CD4-positive, alpha-beta T cell treated with Interleukin-6 at 100 ng/mL for 8 hours (primary cell): Measurements from ENCODE around the gene MAGI3.
A peak's percentile ranks its signal among the peaks of the same experiment; 100 is the strongest.

ENCODE experiments used
- DNase-seq: peaks from one replicate; pipeline ENCODE4 v3.0.0-alpha.2; 2020; ENCODE audit warnings: mixed read lengths, low spot score

Gene MAGI3

DNA sequence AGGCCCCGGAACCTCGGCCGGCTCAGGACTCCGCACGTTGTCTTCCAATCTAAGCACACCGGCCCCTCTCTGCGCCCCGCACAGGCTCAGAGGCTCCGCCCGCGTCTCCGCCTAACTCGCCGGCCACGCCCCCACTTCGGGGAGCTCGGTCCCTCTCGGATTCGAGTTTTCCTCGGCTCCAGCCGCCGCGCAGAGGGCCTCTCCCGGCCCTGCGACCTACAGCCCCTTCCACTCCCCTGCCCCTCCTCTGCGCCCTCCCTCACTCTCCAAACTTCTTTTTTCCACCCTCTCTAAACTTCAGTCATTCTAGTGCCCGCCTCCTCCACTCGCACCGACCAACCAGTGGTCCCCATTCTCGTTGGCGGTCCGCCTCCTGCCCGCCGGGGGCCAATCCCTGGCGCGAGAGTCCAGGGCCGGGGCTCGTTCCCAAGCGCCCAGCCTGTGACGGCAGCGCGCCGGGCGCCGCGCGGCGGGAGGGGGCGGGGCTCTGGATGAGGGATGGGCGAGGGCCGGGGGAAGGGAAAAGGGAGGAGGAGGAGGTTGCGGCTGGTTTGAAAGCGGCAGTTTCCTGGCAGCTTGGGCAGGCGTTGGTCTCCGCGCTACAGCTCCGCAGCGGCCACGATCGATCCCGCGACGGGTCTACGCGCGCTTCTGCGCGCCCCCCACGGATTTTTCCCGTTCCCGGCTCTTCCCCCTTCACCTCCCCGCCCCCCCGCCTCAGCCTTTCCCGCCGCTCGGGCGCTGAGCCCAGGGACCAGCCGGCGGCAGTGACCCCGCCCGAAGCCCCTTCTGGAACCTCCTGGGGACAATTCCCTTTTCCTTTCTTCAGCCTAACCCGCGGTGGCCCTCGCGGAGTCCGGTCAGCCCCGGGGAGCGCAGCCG is at the start of gene MAGI3:
TSS of gene MAGI3 (plus strand) at position 563 of the 882 bp plus-strand sequence. CDS start 519 bp downstream, outside the sequence.
- DNase-seq: peak; percentile 93

- DNase-seq: no peak
Observed at GRCh38 chr1:113353580-113353979, 36.7 kb upstream of the MAGI3 start.

DNA sequence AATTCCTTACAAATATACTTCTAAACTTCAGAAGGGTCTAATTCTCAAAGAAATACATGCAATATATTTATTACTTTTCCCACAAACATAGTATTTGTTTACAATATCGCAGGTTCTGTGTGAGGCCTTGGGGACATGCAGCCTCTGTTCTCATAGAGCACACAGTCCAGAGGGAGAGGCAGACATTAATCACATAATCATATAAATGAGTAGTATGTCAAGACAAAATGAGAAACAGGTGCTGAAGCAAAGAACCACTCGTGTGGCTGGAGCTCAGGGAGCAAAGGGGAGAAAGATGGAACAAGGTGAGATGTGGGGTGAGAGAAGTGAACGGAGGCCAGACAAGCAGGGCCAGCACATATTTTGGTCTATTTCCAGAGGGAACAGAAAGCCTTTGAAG is 26.4 kb upstream of the MAGI3 start:
- no peak for DNase-seq

DNA sequence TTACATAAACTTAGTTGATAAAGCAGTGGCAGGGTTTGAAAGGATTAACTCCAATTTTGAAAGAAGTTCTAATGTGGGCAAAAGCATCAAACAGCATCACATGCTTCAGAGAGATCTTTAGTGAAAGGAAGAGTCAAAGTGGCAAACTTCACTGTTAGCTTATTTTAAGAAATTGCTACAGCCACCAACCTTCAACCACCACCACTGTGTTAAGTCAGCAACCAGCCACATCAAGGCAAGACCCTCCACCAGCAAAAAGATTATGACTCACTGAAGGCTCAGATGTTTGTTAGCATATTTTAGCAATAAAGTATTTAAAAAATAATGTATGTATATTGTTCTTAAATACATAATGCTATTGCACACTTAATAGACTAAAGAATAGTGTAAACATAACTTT is 21.3 kb upstream of the MAGI3 start:
- DNase-seq: no peak

DNA sequence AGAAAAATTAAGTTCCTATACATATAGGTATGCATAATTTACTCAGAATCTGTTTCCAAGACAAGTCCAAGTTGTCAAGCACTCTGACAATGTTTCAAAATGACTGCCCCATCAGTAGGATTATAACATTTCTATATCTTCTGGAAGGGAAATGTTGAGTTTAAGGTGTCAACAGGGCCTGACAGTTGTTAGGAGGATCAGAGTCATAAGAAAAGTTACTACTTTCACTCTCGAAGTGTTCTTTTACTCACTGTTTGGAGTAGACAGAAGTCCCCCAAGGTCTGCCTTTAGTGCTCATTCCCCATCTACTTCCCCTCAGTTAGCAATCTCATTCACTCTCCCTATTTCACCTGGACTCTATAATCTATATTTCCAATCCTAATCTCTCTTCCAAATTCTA is 20.6 kb upstream of the MAGI3 start:
- DNase-seq: no peak

GRCh38 chr1:113370868-113371267 is 19.4 kb upstream of the MAGI3 start:
- DNase-seq: no peak

DNA sequence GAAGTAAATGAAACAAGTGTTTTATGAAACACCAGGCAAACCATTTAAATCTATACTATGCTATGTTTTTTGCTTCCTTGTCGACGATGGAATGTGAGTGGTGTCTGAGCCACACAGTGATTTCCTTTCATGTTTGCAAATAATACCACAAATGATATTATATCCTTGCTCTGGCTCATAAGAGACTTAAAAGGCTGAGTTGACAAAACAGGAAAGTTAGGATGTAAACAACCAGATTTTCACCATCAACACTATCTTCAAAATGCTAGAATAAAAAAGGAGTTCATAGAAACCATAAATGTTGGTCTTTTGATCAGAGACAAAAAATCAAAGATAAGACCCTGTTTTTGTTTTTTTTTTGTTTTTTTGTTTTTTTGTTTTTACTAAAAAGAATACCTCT is 17.8 kb upstream of the MAGI3 start:
- no peak for DNase-seq

- no peak for DNase-seq
Observed at GRCh38 chr1:113373644-113374043, 16.7 kb upstream of the MAGI3 start.

DNA sequence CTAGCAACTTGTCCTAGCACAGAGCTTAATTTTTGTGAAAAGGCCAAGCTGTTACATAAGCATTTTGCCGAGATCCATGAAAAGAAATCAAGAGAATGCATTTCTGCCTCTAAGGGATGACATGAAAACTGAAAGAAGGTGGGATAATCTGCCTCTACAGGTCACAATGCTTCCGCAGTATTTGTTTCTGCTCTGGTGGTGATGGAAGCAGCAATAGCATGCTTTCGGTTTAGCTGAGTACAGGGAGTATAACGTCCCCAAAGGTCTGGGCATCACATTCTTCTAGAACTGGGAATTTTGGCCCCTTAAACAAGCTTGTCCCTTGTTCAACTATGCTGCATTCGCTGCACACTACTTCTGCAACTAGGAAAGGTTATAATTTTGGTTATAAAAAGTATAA is 14.4 kb upstream of the MAGI3 start:
- DNase-seq: no peak

GRCh38 chr1:113380075-113380474 is 10.2 kb upstream of the MAGI3 start:
- no peak for DNase-seq

- no peak for DNase-seq
Observed at GRCh38 chr1:113388017-113388620, 2.2 kb upstream of the MAGI3 start.

- DNase-seq: no peak
Observed at GRCh38 chr1:113388621-113389358, 1.5 kb upstream of the MAGI3 start.

DNA sequence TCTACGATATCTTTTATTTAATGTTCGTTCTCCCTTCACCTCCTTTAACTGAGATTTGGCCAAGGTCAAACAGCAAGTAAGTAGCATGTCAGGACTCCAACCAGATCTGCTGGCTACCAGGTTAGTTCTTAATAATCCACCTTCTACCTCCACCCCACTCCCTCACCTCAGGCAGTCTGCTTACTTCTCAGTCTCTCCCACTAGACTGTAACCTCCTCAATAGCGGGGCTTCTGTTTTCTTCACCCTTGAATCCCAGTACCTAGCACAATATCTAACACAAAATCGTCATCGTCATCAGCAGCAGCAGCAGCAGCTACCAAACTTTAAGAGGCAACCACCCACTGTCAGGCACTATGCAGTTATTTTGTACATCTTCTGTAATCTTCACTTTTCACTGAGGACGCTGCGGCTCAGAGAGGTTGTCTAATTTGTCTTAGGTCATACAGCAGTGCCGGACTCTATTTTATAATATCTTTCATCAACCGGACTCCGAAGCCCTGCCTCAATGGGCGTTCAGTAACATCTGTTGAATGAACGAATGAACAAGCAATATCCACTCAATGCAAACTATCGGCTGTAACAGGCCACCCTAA is 859 bp upstream of the MAGI3 start:
- no peak for DNase-seq

DNA sequence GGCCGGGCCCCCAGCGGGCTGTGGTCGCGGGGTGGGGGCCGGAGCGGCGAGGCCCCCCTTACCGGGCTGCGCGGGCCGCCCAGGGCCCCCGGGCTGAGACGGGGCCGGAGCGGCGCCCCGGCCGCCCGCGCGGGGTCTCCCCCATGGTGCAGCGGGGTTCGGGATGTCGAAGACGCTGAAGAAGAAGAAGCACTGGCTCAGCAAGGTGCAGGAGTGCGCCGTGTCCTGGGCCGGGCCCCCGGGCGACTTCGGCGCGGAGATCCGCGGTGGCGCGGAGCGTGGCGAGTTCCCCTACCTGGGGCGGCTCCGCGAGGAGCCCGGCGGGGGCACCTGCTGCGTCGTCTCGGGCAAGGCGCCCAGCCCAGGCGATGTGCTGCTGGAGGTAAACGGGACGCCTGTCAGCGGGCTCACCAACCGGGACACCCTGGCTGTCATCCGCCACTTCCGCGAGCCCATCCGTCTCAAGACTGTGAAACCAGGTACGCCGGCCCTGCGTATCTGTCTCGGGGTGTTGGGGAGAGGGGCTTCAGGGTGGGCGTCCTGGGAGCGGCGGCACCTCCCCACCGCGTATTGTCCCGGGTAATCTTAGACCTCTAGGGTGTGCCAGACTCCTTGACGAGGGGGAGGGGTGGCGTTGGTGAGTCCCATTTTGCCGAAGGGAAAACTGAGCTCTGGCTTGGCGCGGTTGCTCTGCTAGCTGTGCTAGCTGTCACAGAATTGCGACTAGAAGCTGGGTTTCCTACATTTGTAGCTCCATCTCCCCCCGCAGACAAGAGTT is 745 bp downstream of the MAGI3 start:
- peak; percentile 33 for DNase-seq

DNA sequence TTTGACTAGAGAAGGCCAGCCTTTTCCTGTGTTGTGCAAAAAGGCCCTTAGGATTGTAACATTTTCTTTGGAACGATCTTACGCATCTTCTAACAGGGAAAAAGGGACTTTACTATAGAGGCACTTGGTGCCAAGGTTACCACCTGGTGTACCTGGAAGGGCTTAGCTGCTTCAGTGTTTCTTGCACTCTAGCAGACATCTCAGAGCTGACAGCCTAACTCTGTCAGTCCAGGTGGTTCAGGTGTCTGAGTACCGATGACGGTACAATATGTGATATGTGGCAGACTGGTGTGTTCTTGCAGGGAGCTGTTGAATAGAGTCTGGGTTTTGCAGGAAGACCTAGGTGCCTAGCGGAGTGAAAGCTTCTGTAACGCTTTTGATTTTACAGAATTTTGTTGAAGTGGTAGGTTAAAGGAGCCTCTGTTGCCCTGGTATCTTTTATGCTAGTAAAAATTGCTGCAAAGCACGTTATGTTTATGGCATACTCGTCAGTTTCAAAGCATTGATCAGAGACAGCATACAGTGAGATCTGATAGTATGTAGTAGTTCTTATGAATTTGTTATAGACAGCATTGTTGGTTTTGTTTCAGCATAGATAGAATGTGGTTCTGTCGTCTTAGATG is 1.4 kb downstream of the MAGI3 start:
- peak; percentile 33 for DNase-seq

DNA sequence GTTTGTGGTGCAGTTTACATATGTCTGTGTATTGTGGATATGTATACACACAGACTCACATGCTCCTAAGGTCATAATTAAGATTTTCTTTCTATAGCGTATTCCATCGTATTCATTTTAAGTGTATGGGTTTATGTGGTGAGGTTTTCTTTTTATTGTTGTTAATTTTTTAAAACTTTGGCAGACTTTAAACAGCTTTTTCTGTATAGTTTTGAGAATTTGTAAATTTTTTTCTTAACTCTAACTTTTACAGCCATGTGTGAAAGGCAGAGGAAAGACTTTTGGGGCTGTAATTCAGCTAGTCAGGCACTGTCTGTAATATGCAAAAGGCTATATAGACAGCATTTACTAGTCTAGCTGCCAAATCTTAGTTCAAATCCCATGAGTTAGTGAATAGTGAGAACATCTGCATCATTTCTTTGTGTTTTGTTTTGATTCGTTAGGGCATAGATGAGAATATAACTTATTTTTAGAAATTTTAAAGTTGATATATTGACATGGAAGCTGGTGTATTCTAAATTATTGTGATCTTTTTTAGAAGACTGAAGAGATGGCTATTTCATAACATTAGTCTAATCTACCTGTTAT is 2.3 kb downstream of the MAGI3 start:
- no peak for DNase-seq

DNA sequence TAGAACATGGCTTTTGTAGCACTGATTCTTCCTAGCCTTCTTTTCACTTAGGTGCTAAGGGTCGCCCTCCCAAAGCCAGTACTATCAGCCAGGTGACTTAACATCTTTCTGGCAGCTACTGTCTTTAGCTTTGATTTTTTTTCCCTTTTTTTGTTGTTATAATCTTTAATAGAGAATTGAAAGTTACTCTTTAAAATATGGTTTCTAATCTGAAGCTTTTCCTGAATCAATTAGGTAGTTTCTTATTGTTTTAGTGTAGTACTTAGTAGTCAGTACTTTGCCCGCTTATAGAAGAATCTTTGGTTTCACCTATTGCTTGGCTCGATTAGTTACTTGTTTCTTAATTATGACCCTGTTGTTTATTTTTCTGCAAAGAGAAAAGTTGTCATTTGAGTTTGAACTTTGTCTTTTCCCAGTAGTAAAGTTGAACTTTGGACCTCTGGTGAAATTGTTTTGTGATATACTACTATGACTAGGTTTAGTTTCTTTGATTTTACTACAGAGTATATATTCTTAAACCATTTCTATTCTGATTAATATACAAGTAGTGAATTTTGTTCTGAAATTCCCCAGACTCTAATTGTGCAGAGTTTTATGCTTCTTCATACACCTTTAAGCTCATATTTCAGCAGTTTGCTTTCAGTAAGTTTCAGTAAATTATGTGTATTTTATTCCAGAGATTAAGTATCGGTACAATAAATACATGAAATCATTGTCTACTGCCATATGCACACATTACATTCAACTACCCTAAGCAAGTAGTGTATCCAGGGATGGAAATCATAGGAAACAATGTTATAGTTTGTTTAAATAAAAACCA is 3.9 kb downstream of the MAGI3 start:
- no peak for DNase-seq

DNA sequence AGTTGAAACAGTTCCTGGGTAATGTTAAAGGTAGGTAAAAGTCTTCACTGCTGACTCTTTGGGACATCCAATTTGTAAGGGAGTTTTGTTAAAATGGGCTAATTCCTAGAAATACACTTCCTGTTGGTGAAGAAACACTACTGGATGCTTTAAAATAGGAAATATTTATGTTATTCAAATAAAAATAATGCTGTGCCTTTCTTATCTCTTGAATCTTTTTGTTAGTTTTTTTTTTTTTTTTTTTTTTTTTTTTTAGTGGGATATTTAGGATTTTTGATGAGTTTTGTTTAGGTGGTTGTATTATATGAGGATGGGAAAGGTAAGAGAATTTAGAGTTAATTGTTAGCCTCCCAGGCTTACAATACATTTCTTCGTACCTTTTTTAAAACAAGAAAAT is 4.5 kb downstream of the MAGI3 start:
- DNase-seq: no peak

- no peak for DNase-seq
Observed at GRCh38 chr1:113396102-113396501, 5.8 kb downstream of the MAGI3 start.

DNA sequence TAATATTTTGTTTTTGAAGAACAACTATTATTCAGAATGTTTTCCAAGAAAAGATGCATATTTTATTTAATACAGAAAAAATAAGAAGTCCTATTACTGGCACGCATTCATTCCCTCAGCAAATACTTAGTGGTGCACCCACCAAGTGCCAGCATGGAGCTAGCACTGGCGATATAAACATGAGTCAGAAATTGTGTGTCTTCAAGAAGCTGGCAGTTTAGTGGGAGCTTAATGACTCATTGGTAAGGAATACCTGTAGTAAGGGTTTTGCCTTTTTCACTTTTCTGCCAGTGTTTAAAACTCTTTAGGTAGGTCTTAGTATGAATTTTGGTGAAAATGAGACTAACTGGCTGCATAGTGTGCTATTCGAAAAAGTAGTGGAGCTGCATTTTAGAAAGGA is 6.3 kb downstream of the MAGI3 start:
- no peak for DNase-seq
